Lower leg skin (tissue), 4 donors: Measurements from ENCODE around the gene SNAP29. TPM values are rescaled to one million over a fixed set of nuclear protein-coding genes. Genes with fewer than 3 reads are reported as not detected.
"Not testable (repeated sequence)": the region's sequence is repeated elsewhere in the genome, so short reads cannot be mapped to it uniquely, and the experiment has no call there.

Experiments
- DNase-seq, 2 donors: peaks; one replicate each; pipeline ENCODE4 v3.0.0-alpha.2; 2019; ENCODE audit warnings: low spot score in 2 of 2
- H3K4me3 ChIP-seq: fragments of 200-600 bp; sonication (generic); 2 replicates; pipeline ENCODE4 v1.5.1; 2017; ENCODE audit warnings: mild to moderate bottlenecking, low read depth; ENCODE audit not compliant: poor library complexity, severe bottlenecking
- CTCF ChIP-seq, 3 donors: fragments of 450-650 bp; IDR thresholded peaks; one replicate each; pipeline ENCODE4 v1.5.1; 2016; ENCODE audit warnings: antibody characterized with exemption in 3 of 3, mild to moderate bottlenecking in 3 of 3, moderate library complexity in 2 of 3
- POLR2A ChIP-seq, 2 donors: fragments of 450-650 bp; IDR thresholded peaks; one replicate each; pipeline ENCODE4 v1.6.1; 2016 to 2017; ENCODE audit warnings: antibody characterized with exemption in 2 of 2, mild to moderate bottlenecking in 1 of 2, moderate library complexity in 1 of 2
- WGBS, 2 donors: methylation state at CpG; one replicate each; pipeline ENCODE4 v1.1.5; 2018; 5-methylcytosine and 5-hydroxymethylcytosine counted together
- intact Hi-C: fragments of 100-400 bp; cut with DNase I; formaldehyde crosslinking; loops from one replicate; pipeline ENCODE4 v1.15.0; 2023; ENCODE audit warnings: low total_unique reads
- total RNA-seq, 4 donors: library from RNA; depleted of rRNA; stranded (reverse); fragments of >200 nt; gene quantifications; one replicate each; pipeline ENCODE4 v1.1.0, GENCODE V29; 2016

SNAP29 gene
- total RNA-seq, 4 donors from 2014 or later: 25.0 to 34.4 (median 32.9) TPM

GRCh38 chr22:20904980-20905355 lies 46.2 kb downstream of the SNAP29 start:
- WGBS, 2 donors: 36 to 54% methylated on average over 3 of the region's 3 CpGs
- TF ChIP-seq CTCF (IDR thresholded peaks at IDR 0.05) (no peak), POLR2A (IDR thresholded peaks at IDR 0.05) (no peak)
- intact Hi-C loops: no loop called here
- H3K4me3 ChIP-seq: no peak overlapping the region
- DNase-seq: no peak

- intact Hi-C loops: no loop called here
- TF ChIP-seq CTCF (IDR thresholded peaks at IDR 0.05): no peak
- no peak for TF ChIP-seq POLR2A (IDR thresholded peaks at IDR 0.05)
- no peak for DNase-seq
- 54 to 60% methylated on average over 4 of the region's 4 CpGs for WGBS, 2 donors
- H3K4me3 ChIP-seq: no peak overlapping the region
Observed at GRCh38 chr22:20905415-20906386, 46.9 kb downstream of the SNAP29 start.

- intact Hi-C loops: no loop called here
- DNase-seq: no peak
- H3K4me3 ChIP-seq: no peak overlapping the region
- no peak for TF ChIP-seq CTCF (IDR thresholded peaks at IDR 0.05)
- no peak for TF ChIP-seq POLR2A (IDR thresholded peaks at IDR 0.05)
- 82 to 87% methylated on average over 3 of the region's 3 CpGs for WGBS, 2 donors
Observed at GRCh38 chr22:20906387-20906767, 47.6 kb downstream of the SNAP29 start.

- intact Hi-C loops, H3K4me3 ChIP-seq, DNase-seq: not testable (repeated sequence)
- 93 to 95% methylated on average over 5 of the region's 5 CpGs for WGBS, 2 donors
Observed at GRCh38 chr22:20908717-20909116, 49.9 kb downstream of the SNAP29 start.

GRCh38 chr22:20909543-20910303 lies 50.9 kb downstream of the SNAP29 start:
- no peak overlapping the region for H3K4me3 ChIP-seq
- 77 to 83% methylated on average over 6 of the region's 6 CpGs for WGBS, 2 donors
- TF ChIP-seq POLR2A (IDR thresholded peaks at IDR 0.05) (no peak), CTCF (IDR thresholded peaks at IDR 0.05) (no peak)
- no peak for DNase-seq
- intact Hi-C loops: no loop called here

- intact Hi-C loops: no loop called here
- no peak overlapping the region for H3K4me3 ChIP-seq
- TF ChIP-seq CTCF (IDR thresholded peaks at IDR 0.05) (no peak), POLR2A (IDR thresholded peaks at IDR 0.05) (no peak)
- no peak for DNase-seq
- 86 to 87% methylated on average over 6 of the region's 6 CpGs for WGBS, 2 donors
Observed at GRCh38 chr22:20912494-20912893, 53.7 kb downstream of the SNAP29 start.
